Measurements from ENCODE around the gene TC2N. TPM values are rescaled to one million over a fixed set of nuclear protein-coding genes. Genes with fewer than 3 reads are reported as not detected.

The TC2N gene
- total and polyA plus RNA-seq, 2 experiments from 2014 or later = 10.0 to 35.0 TPM

GRCh38 chr14:91910196-91910595 lies 42.9 kb upstream of the TC2N start (continued):
- TF ChIP-seq CTCF (conservative IDR thresholded peaks at IDR 0.05; ENCODE audit: low read depth in 2 of 2) = no peak

GRCh38 chr14:91906374-91906773 lies 39.0 kb upstream of the TC2N start:
- Histone ChIP-seq H2AFZ (no peak overlapping the region), H3K9me2 (ENCODE audit: insufficient read depth) (peaks cover 8% of the 10 kb centered on the region; the same call in 1 of the 2 replicates), H3K27me3 (ENCODE audit: insufficient read depth) (no peaks in the 10 kb centered on the region), H3F3A (replicated peaks; ENCODE audit: low read depth) (no peaks in the 10 kb centered on the region), H4K20me1 (replicated peaks; ENCODE audit: insufficient read depth) (no peaks in the 10 kb centered on the region), H3K4me3 (no peak overlapping the region), H3K27ac (ENCODE audit: low read depth) (no peak overlapping the region), H3K4me2 (no peak overlapping the region), H3K4me1 (ENCODE audit: insufficient read depth) (no peaks in the 10 kb centered on the region), H3K36me3 (ENCODE audit: insufficient read depth) (no peaks in the 10 kb centered on the region), H3K79me2 (replicated peaks; ENCODE audit: insufficient read depth) (no peaks in the 10 kb centered on the region)
- Mint-ChIP-seq H3K4me3 (no peak overlapping the region), H3K36me3 (ENCODE audit: low read depth) (no peaks in the 10 kb centered on the region), H3K27ac (no peak overlapping the region), H3K9me3 (no peaks in the 10 kb centered on the region), H3K4me1 (peaks cover 2% of the 10 kb centered on the region; the same call in 1 of the 3 replicates), H3K27me3 (ENCODE audit: insufficient read depth, low read depth, poor library complexity) (peaks cover 2% of the 10 kb centered on the region)
- no peak for TF ChIP-seq NANOG (IDR thresholded peaks at IDR 0.05; ENCODE audit: borderline replicate concordance)
- no peak for TF ChIP-seq STAT1 (IDR thresholded peaks at IDR 0.05; ENCODE audit: unreplicated experiment)
- no peak for TF ChIP-seq EZH2phosphoT487 (IDR thresholded peaks at IDR 0.05; ENCODE audit: unreplicated experiment)
- TF ChIP-seq ZNF114 (CRISPR knock-in tag; IDR thresholded peaks at IDR 0.05) = no peak
- no peak for TF ChIP-seq ZNF331 (CRISPR knock-in tag; IDR thresholded peaks at IDR 0.05; ENCODE audit: low read depth)
- TF ChIP-seq ETS1 (IDR thresholded peaks at IDR 0.05) = no peak
- no peak for TF ChIP-seq JUNB (IDR thresholded peaks at IDR 0.05; ENCODE audit: unreplicated experiment)
- TF ChIP-seq POLR2AphosphoS5 (IDR thresholded peaks at IDR 0.05; ENCODE audit: low read depth) = no peak
- TF ChIP-seq REST (IDR thresholded peaks at IDR 0.05; ENCODE audit: unreplicated experiment) = no peak
- TF ChIP-seq CREB1 (CRISPR knock-in tag; IDR thresholded peaks at IDR 0.05; ENCODE audit: low read depth) = no peak
- no peak for TF ChIP-seq ZNF462 (CRISPR knock-in tag; IDR thresholded peaks at IDR 0.05)
- DNase-seq (ENCODE audit: low spot score) = no peak
- no peak for ATAC-seq

All from GM23338 (cell line).